ENCODE measurements around the gene KLF11.

The KLF11 gene

DNA sequence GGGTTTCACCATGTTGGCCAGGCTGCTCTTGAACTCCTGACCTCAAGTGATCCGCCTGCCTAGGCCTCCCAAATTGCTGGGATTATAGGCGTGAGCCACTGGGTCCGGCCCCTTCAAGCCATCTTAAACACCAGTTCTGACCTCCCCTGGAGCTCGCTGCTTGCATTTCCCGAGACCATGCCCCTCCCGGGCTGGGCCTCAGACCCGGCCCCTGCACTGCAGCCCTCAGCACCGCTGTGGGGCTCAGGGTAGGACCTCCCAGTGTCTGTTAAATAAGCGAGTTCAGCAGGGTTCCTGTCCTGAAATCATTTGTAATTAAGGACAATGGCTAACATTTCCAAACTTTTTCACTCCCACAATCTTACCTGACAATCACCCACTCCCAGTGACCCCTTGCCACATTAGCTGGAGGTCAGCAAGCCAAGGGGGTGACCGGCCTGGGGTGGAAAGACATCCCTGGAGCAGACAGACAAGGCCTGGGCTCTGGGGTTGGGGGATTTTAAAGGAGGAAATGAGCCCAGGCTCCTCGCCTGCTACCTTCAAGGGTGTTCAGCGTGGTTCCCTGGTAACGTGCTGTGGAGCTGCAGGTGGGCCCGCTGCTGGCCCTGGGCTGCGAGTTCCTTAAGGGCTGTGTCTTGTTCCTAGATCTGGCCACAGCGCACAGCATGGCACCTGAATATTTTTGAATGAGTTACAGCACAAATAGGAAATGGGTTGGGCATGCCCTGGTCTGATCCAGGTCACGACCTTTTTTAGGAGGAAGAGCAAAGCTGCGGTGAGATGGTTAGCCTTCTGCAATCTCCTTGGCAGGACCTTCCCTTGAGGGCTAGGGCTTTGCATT lies 21.8 kb downstream of the KLF11 start:
- no peak for DNase-seq (ENCODE audit: low spot score)

DNA sequence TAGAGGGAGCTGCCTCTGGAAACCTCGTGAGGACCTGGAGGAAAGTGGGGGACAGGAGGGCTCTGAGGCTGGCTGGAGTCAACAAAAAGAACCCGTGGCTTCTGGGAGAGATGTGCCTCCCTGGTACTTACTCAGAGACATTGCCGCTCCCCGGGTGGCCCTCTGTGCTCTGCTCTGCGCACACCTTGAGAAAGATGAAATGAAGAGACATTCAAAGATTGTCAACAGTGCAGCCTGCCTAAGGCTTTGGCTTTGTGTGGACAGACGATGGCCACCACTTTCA lies 22.4 kb downstream of the KLF11 start:
- no peak for DNase-seq (ENCODE audit: low spot score)

DNA sequence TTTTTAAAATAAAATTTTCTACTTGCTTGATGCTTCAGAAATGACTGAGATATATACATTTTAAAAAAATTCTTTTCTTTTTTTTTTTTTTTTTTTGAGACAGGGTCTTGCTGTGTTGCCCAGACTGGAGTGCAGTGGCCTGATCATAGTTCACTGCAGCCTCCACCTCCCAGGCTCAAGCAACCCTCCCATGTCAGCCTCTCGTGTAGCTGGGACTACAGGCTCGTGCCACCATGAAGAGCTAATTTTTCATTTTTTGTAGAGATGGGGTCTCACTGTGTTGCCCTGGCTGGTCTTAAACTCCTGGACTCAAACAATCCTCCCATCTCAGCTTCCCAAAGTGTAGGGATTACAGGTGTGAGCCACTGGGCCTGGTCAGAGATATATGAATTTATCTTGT lies 24.0 kb downstream of the KLF11 start:
- DNase-seq (ENCODE audit: low spot score): no peak

DNA sequence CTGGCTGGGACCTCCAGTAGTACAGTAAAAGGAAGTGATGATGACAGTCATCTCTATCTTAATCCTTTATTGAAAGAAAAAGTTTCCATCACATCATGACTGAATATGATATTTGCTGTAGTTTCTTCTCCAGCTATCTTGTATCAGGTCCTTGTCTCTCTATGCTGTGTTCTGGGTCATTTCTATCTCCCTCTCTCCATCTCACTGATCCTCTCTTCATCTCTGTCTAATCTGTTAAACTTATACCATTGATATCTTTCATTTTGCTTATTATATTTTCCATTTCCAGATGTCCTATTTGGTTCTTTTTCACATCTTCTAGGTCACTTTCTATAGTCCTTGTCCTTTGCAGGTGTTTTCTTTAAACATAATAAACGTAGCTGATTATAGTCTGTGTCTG lies 24.5 kb downstream of the KLF11 start:
- DNase-seq (ENCODE audit: low spot score): no peak

DNA sequence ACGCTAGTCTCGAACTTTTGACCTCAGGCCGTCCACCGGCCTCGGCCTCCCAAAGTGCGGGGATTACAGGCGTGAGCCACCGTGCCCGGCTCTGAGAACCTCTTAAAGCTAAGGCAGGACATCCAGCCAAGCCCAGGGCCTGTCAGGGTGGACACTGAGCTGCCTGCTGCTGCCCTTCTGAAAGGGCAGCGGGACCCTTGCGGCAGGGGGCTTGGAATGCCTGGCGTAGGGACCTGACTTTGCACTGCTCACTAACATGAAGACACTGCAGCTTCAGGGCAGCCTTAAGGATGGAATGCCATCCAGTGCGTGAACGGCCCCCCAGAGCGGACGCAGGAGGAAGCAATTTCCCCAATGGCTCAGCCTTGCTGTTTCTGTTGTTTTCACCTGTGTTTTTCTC lies 27.8 kb downstream of the KLF11 start:
- no peak for DNase-seq (ENCODE audit: low spot score)

DNA sequence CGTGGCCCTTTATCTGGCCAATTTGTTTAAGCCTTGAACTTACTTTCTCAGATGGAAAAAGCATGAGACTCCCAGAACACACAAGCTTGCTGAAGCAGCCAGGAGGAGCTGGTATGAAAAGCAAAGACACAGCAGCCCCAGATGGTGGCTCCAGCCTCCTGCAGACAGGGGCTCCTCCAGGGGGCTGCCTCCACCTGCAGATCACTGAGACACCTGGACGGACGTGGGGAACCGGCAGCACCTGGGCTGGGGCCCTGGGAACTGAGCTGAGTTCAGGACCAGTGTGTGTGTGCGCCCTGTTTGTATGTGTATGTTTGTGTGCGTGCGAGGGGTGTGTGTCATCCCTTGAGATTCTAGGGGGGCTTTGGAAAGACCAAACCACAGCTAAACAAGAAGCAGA lies 28.2 kb downstream of the KLF11 start:
- DNase-seq (ENCODE audit: low spot score): no peak

- peak; percentile 76 for DNase-seq (ENCODE audit: low spot score)
Measured at GRCh38 chr2:10072656-10073480, 29.5 kb downstream of the KLF11 start.

GRCh38 chr2:10073706-10074105 lies 30.4 kb downstream of the KLF11 start:
- DNase-seq (ENCODE audit: low spot score): no peak

GRCh38 chr2:10075101-10075500 lies 31.8 kb downstream of the KLF11 start:
- no peak for DNase-seq (ENCODE audit: low spot score)

- DNase-seq (ENCODE audit: low spot score): no peak
Measured at GRCh38 chr2:10075571-10076209, 32.3 kb downstream of the KLF11 start.

DNA sequence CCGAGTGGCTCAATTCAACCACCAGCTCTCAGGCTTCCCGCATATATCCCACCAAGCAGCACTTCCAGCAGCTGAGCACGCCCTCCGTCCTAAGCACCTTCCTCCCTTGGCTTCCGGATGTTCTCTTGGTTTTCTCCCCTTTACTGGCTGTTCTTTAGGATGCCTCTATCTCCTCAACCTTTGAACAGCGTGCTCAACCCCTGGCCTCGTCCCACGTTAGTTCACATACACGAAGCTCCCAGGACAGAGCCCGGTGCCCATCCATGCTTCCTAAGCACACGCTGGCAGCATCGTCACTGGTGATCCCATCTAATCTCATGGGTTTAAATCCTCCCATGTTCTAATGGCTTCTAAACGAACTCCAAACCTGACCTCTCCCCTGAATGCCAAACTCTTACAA lies 33.2 kb downstream of the KLF11 start:
- no peak for DNase-seq (ENCODE audit: low spot score)

DNA sequence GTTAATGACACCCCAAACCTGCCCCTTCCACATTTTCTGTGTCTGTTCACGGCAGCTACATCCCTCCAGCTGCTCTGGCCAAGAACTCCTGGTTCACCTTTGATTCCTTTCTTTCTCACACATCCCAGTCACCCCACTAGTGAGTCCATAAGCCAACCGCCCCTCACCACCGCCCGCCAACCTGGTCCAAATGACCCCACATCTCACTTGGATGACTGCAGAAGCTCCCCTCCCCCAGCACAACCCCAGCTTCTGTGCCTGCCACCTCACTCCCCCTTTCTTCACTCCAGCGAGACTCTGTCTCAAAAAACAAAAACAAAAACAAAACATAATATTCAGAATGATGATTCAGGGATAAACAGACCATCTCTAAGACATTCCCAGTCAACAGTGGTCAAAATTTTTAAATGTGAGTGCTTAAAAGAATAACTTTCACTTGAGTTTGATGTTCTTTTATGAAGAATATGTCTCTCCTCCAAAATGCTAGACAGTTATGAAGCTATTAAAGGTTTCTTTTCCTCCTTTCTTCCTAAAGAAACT lies 33.7 kb downstream of the KLF11 start:
- no peak for DNase-seq (ENCODE audit: low spot score)

DNA sequence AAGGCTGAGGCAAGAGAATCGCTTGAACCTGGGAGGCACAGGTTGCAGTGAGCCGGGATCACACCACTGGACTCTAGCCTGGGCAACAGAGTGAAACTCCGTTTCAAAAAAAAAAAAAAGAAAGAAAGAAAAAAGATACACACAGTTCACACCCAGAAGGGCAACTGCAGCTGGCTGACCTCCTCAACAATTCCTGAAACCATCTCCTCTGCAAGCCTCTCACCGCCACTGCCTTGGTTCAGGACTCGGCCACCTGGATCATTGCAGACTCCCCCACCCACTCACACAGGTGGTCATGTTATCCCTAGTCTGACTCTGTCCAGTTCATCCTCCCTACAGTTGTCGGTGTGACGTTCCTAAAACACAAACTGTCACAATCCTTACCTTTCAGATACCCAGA lies 34.7 kb downstream of the KLF11 start:
- DNase-seq (ENCODE audit: low spot score): no peak

GRCh38 chr2:10078704-10079265 lies 35.4 kb downstream of the KLF11 start:
- DNase-seq (ENCODE audit: low spot score): no peak

DNA sequence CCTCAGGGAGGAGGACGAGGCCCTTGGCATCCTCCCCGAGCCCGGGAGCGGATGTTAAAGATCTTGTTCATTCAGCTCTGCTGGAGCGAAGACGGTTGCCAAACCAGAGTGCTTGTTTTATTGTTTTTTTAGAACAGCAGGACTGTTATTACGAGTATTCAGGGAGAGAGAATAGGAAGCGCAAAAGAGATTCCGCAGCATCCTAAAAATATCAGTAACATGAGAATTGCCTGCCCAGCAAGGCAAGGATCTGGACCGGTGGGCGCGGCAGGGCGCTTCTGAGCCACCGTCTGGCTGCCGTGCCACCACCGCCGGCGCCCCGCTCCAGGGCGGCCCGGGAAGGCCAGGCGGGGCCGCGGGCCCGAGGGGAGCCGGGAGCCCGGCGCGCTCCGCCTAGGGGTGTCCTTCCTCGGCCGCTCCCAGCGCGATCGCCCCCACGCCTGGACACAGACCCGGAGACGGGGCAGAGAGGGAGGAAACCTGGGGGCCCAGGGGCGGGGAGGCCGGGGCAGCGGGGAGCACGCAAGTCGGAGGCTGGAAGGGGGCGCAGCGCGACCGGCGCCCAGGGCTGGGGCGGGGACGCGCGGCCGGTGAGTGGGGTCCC lies 36.0 kb downstream of the KLF11 start:
- DNase-seq (ENCODE audit: low spot score): no peak

- DNase-seq (ENCODE audit: low spot score): no peak
Measured at GRCh38 chr2:10079870-10080535, 36.7 kb downstream of the KLF11 start, which contains the start of gene CYS1. TSS of gene CYS1 (minus strand) at chr2:10080411. CDS start at chr2:10080223, 188 bp downstream.

GRCh38 chr2:10080536-10081304 lies 37.4 kb downstream of the KLF11 start:
- no peak for DNase-seq (ENCODE audit: low spot score)

DNA sequence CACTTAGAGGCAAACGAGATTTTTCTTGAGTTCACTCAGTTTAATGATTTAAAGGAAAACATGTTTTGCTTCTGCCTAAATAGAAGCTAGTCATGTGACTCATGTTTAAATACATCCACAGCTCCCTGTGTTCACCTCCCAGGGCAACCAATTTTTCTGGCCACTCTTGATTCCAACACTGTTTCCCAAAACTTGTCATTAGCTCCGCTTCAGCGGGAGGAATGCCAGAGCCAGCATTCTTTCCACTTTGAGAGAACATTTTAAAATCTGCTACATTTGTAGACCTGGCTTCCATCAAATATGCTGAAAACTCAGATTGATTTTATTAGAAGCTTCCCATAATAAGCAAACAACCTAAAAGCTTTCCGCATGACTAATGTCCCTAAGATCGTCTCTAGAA lies 39.7 kb downstream of the KLF11 start:
- no peak for DNase-seq (ENCODE audit: low spot score)

GRCh38 chr2:10083692-10084211 lies 40.4 kb downstream of the KLF11 start:
- DNase-seq (ENCODE audit: low spot score): no peak

- DNase-seq (ENCODE audit: low spot score): no peak
Measured at GRCh38 chr2:10084223-10084865, 41.0 kb downstream of the KLF11 start.

All from putamen (tissue), 1 donor.